K562 (cell line): ENCODE data around the gene PGPEP1. TPM values are rescaled to one million over a fixed set of nuclear protein-coding genes. Genes with fewer than 3 reads are reported as not detected.
A peak's percentile ranks its signal among the peaks of the same experiment; 100 is the strongest.

Experiments
- BCOR ChIP-seq: fragments of 450-650 bp; IDR thresholded peaks from 2 replicates; pipeline ENCODE4 v1.6.1; 2016
- BHLHE40 ChIP-seq: IDR thresholded peaks from 2 replicates; pipeline ENCODE4 v1.6.1; 2011; ENCODE audit warnings: low read length, improper control_type of control experiment
- BRD9 ChIP-seq: fragments of 450-650 bp; IDR thresholded peaks from 2 replicates; pipeline ENCODE4 v1.6.1; 2018; ENCODE audit warnings: low read depth; ENCODE audit not compliant: partially characterized antibody
- HDAC1 ChIP-seq, 2 experiments: fragments of 450-650 bp; IDR thresholded peaks; 2 replicates each; pipeline ENCODE4 v1.6.1; 2016 to 2017; ENCODE audit warnings: inconsistent platforms in 1 of 2, mild to moderate bottlenecking in 1 of 2, moderate library complexity in 1 of 2
- KDM1A ChIP-seq, 2 experiments: fragments of 450-650 bp; IDR thresholded peaks; 2 replicates each; pipeline ENCODE4 v1.6.1; 2016; ENCODE audit warnings: mild to moderate bottlenecking in 2 of 2
- NFE2 ChIP-seq: IDR thresholded peaks from 2 replicates; pipeline ENCODE4 v1.6.1; 2014; ENCODE audit warnings: antibody characterized with exemption, low read depth
- NFYB ChIP-seq: IDR thresholded peaks from 2 replicates; pipeline ENCODE4 v1.6.1; 2011; ENCODE audit warnings: mild to moderate bottlenecking, moderate library complexity; ENCODE audit not compliant: insufficient read length; ENCODE audit errors: extremely low read depth
- PTBP1 ChIP-seq: fragments of 200-400 bp; formaldehyde crosslinking; IDR thresholded peaks from 2 replicates; pipeline ENCODE4 v1.6.1; 2017; ENCODE audit warnings: low read depth, low read length
- SIX5 ChIP-seq, 2 experiments: IDR thresholded peaks; 2 replicates each; pipeline ENCODE4 v1.6.1; 2011; ENCODE audit warnings: low read length in 2 of 2, borderline replicate concordance in 1 of 2, low read depth in 1 of 2, mild to moderate bottlenecking in 1 of 2, moderate library complexity in 1 of 2; ENCODE audit not compliant: insufficient read depth in 1 of 2
- ZC3H11A ChIP-seq: IDR thresholded peaks from 2 replicates; pipeline ENCODE4 v1.6.1; 2012; ENCODE audit warnings: low read depth, low read length, improper control_type of control experiment
- ZSCAN32 ChIP-seq: fragments of 450-650 bp; formaldehyde crosslinking; IDR thresholded peaks from 2 replicates; pipeline ENCODE4 v1.4.0; 2020; ENCODE audit warnings: mild to moderate bottlenecking, moderate library complexity
- polyA plus RNA-seq, 8 experiments: library from polyadenylated mRNA; depleted of rRNA in 4 of 8; stranded (reverse) in 5 of 8; unstranded in 3 of 8; fragments of >200 nt; fragmentation: Nextera tagmentation in 2 of 8; fragmentation: Illumina TruSeq in 1 of 8; extraction: Ambion mirVana in 2 of 8; extraction: Trizol in 1 of 8; gene quantifications; 2 replicates each; pipeline versions ENCODE4 v1.2.1 to v1.2.3, GENCODE V29; 2011 to 2014; ENCODE audit warnings: inconsistent platforms in 1 of 8, missing spikeins in 1 of 8
- total RNA-seq, 7 experiments: library from RNA; depleted of rRNA in 6 of 7; stranded (reverse); fragments of >200 nt in 6 of 7; fragmentation: Illumina TruSeq in 2 of 7; extraction: Trizol in 2 of 7; gene quantifications; 2 replicates each; pipeline versions ENCODE4 v1.2.1 to v1.2.3, GENCODE V29; 2011 to 2021; ENCODE audit warnings: low replicate concordance in 1 of 7
- TF ChIP-seq, protein P1 (sequence below): fragments of 450-650 bp; formaldehyde crosslinking; conservative IDR thresholded peaks from 2 replicates; pipeline ENCODE4 v1.4.0; 2022; ENCODE audit warnings: mild to moderate bottlenecking, missing genetic modification characterization
- TF ChIP-seq, protein P2 (sequence below), 2 experiments: fragments of 200-800 bp in 1 of 2; sonication (Bioruptor generic) in 1 of 2; sonication (generic) in 1 of 2; formaldehyde crosslinking in 1 of 2; IDR thresholded peaks in 1 of 2; conservative IDR thresholded peaks in 1 of 2; 2 replicates each; pipeline versions ENCODE4 v1.5.0 to v1.6.1; 2016 to 2020; ENCODE audit warnings: missing compliant biosample characterization in 1 of 2, missing genetic modification characterization in 1 of 2, missing genetic modification reagents in 1 of 2
- TF ChIP-seq, protein P3 (sequence below): IDR thresholded peaks from 2 replicates; pipeline ENCODE4 v1.6.1; 2016; ENCODE audit warnings: missing genetic modification characterization, missing compliant biosample characterization

PGPEP1 gene
- total and polyA plus RNA-seq, 9 of the 15 experiments (the other 6 are each of a cell fraction or from before 2014, with no cell fraction given), result 10.0 to 69.6 (median 33.5) TPM

DNA sequence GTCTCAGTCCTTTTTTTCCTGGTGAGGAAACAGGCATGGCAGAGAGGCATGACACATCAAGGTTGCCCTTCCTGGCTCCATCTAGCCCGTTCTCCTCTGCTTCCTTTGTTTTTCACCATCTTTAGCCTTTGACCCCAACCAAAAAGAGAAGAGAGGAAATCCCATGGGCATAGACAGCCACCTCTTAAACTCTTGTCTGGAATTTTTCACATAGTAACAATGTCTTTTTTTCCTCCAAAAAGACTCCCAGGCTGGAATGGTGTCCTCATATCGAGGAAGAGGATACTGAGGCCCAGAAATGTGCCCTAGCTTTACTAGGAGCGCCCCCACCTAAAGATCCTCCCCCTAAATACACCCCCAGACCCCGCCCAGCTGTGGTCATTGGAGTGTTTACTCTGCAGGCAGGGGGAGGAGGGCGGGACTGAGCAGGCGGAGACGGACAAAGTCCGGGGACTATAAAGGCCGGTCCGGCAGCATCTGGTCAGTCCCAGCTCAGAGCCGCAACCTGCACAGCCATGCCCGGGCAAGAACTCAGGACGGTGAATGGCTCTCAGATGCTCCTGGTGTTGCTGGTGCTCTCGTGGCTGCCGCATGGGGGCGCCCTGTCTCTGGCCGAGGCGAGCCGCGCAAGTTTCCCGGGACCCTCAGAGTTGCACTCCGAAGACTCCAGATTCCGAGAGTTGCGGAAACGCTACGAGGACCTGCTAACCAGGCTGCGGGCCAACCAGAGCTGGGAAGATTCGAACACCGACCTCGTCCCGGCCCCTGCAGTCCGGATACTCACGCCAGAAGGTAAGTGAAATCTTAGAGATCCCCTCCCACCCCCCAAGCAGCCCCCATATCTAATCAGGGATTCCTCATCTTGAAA lies 45.5 kb downstream of the PGPEP1 start, which contains the start of gene GDF15 (continued):
- TF ChIP-seq, protein P1, sequence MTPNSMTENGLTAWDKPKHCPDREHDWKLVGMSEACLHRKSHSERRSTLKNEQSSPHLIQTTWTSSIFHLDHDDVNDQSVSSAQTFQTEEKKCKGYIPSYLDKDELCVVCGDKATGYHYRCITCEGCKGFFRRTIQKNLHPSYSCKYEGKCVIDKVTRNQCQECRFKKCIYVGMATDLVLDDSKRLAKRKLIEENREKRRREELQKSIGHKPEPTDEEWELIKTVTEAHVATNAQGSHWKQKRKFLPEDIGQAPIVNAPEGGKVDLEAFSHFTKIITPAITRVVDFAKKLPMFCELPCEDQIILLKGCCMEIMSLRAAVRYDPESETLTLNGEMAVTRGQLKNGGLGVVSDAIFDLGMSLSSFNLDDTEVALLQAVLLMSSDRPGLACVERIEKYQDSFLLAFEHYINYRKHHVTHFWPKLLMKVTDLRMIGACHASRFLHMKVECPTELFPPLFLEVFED, result peak; percentile 84; the same call in 1 of the 2 replicates
- TF ChIP-seq ZSCAN32 (CRISPR knock-in tag), result no peak
- TF ChIP-seq KDM1A (IDR thresholded peaks at IDR 0.05), result peak in 1 of 2 experiments; percentile 60; a peak in 2 of 4 replicates
- TF ChIP-seq BHLHE40, result peak; percentile 76
- TF ChIP-seq, protein P2, sequence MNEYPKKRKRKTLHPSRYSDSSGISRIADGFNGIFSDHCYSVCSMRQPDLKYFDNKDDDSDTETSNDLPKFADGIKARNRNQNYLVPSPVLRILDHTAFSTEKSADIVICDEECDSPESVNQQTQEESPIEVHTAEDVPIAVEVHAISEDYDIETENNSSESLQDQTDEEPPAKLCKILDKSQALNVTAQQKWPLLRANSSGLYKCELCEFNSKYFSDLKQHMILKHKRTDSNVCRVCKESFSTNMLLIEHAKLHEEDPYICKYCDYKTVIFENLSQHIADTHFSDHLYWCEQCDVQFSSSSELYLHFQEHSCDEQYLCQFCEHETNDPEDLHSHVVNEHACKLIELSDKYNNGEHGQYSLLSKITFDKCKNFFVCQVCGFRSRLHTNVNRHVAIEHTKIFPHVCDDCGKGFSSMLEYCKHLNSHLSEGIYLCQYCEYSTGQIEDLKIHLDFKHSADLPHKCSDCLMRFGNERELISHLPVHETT (CRISPR knock-in tag; conservative IDR thresholded peaks at IDR 0.05 in 1 of 2, IDR thresholded peaks at IDR 0.05 in 1 of 2), result no peak
- no peak for TF ChIP-seq SIX5 (IDR thresholded peaks at IDR 0.05; ENCODE audit: borderline replicate concordance in 1 of 2, insufficient read depth in 1 of 2, low read depth in 1 of 2, low read length in 2 of 2)
- TF ChIP-seq HDAC1 (IDR thresholded peaks at IDR 0.05), result peak in 1 of 2 experiments; percentile 53; a peak in 1 of 4 replicates
- peak; percentile 46 for TF ChIP-seq NFE2
- peak; percentile 23; the same call in 1 of the 2 replicates for TF ChIP-seq PTBP1
- peak; percentile 61; the same call in 1 of the 2 replicates for TF ChIP-seq BCOR
- peak; percentile 85 for TF ChIP-seq BRD9
- no peak for TF ChIP-seq NFYB
- TF ChIP-seq ZC3H11A, result peak; percentile 25; the same call in 1 of the 2 replicates
- TF ChIP-seq, protein P3, sequence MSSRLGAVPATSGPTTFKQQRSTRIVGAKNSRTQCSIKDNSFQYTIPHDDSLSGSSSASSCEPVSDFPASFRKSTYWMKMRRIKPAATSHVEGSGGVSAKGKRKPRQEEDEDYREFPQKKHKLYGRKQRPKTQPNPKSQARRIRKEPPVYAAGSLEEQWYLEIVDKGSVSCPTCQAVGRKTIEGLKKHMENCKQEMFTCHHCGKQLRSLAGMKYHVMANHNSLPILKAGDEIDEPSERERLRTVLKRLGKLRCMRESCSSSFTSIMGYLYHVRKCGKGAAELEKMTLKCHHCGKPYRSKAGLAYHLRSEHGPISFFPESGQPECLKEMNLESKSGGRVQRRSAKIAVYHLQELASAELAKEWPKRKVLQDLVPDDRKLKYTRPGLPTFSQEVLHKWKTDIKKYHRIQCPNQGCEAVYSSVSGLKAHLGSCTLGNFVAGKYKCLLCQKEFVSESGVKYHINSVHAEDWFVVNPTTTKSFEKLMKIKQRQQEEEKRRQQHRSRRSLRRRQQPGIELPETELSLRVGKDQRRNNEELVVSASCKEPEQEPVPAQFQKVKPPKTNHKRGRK (tag), result no peak
